Epithelial cell of proximal tubule (primary cell): ENCODE data around the gene ZNF205. TPM values are rescaled to one million over a fixed set of nuclear protein-coding genes. Genes with fewer than 3 reads are reported as not detected.

Experiments used
- DNase-seq: peaks from one replicate; pipeline ENCODE4 v3.0.0-alpha.2; 2011; ENCODE audit warnings: low read depth
- H3K4me3 ChIP-seq: 2 replicates; pipeline ENCODE4 v1.5.1; 2011; ENCODE audit warnings: low read depth, mild to moderate bottlenecking, low read length
- CTCF ChIP-seq: conservative IDR thresholded peaks from 2 replicates; pipeline ENCODE4 v1.5.1; 2012; ENCODE audit warnings: low read depth, mild to moderate bottlenecking, low read length
- total RNA-seq: library from RNA; depleted of rRNA; stranded (reverse); fragments of >200 nt; gene quantifications from 2 replicates; pipeline ENCODE4 v1.2.3, GENCODE V29; 2015

Gene ZNF205
- total RNA-seq, 1 donor from 2014 or later: 15.8 TPM

- H3K4me3 ChIP-seq: no peak overlapping the region
- DNase-seq: no peak
- no peak for TF ChIP-seq CTCF
Observed at GRCh38 chr16:3140603-3141427, 28.4 kb downstream of the ZNF205 start.

GRCh38 chr16:3141781-3142311 is 29.5 kb downstream of the ZNF205 start:
- no peak for TF ChIP-seq CTCF
- DNase-seq: no peak
- no peak overlapping the region for H3K4me3 ChIP-seq

GRCh38 chr16:3142327-3142726 is 29.9 kb downstream of the ZNF205 start:
- H3K4me3 ChIP-seq: no peak overlapping the region
- TF ChIP-seq CTCF: no peak
- no peak for DNase-seq

GRCh38 chr16:3142770-3143169 is 30.4 kb downstream of the ZNF205 start:
- TF ChIP-seq CTCF: no peak
- no peak overlapping the region for H3K4me3 ChIP-seq
- DNase-seq: no peak

- H3K4me3 ChIP-seq: no peak overlapping the region
- no peak for TF ChIP-seq CTCF
- no peak for DNase-seq
Observed at GRCh38 chr16:3143189-3143588, 30.8 kb downstream of the ZNF205 start.

- no peak for TF ChIP-seq CTCF
- no peak overlapping the region for H3K4me3 ChIP-seq
- no peak for DNase-seq
Observed at GRCh38 chr16:3143598-3144320, 31.4 kb downstream of the ZNF205 start.
